ENCODE results near the gene COL7A1.

GRCh38 chr3:48588230-48588629 lies 6.9 kb downstream of the COL7A1 start:
- TF ChIP-seq CTCF (conservative IDR thresholded peaks at IDR 0.05 in 1 of 2, IDR thresholded peaks at IDR 0.05 in 1 of 2; ENCODE audit: extremely low read depth in 1 of 2, insufficient read depth in 1 of 2, low read depth in 1 of 2, low read length in 2 of 2) (no peak), EZH2 (IDR thresholded peaks at IDR 0.05; ENCODE audit: borderline replicate concordance, low read length) (no peak)

Data from mammary epithelial cell (primary cell).